Choroid plexus epithelial cell (primary cell): ENCODE data around the gene USH2A.
"Not testable (repeated sequence)": the region's sequence is repeated elsewhere in the genome, so short reads cannot be mapped to it uniquely, and the experiment has no call there.

Experiments used
- DNase-seq: peaks from one replicate; pipeline ENCODE4 v3.0.0-alpha.2; 2010; ENCODE audit warnings: low read depth
- H3K4me3 ChIP-seq: 2 replicates; pipeline ENCODE4 v1.5.1; 2011; ENCODE audit warnings: low read depth, mild to moderate bottlenecking, control low read depth, low read length, moderate library complexity
- CTCF ChIP-seq: conservative IDR thresholded peaks from 2 replicates; pipeline ENCODE4 v1.5.1; 2011; ENCODE audit warnings: low read depth, mild to moderate bottlenecking, control low read depth, inconsistent platforms, low read length, moderate library complexity

The USH2A gene

DNA sequence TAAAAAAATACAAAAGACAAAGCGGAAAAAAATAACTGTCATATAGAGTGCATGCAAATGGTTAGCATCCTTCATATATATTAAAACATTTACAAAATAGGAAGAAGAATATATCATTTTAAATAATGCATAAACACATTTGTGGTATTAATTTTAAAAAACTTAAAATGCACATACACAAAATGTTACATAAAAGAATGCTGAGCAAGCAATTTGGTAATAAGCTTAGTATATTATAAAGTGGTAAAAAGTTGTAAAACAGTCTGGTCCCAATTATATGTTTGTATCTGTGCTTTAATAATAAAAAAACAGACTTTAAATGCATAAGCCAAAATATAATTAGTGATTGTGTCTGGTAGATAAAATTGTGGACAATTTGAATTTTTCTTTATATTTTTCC, 394.6 kb downstream of the USH2A start:
- DNase-seq, result no peak
- TF ChIP-seq CTCF, result no peak
- no peak overlapping the region for H3K4me3 ChIP-seq

DNA sequence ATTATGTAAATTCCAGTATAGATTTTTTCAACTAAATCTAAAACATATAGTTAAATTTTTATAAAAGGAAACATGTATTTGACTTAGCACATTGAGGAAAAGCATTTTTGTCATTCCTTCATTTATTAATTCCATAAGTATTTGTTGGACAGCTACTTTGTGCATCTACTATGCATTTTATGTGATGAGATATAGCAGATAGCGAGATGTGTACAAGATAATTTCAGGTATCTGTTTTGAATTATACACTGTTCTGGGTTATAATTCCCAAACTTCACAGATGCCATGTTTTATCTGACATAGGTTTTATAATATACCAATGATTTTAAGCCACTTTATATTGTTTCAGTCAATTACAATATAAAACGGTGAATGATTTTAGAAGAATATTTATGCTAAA, 398.7 kb downstream of the USH2A start:
- DNase-seq, result no peak
- no peak overlapping the region for H3K4me3 ChIP-seq
- no peak for TF ChIP-seq CTCF

DNA sequence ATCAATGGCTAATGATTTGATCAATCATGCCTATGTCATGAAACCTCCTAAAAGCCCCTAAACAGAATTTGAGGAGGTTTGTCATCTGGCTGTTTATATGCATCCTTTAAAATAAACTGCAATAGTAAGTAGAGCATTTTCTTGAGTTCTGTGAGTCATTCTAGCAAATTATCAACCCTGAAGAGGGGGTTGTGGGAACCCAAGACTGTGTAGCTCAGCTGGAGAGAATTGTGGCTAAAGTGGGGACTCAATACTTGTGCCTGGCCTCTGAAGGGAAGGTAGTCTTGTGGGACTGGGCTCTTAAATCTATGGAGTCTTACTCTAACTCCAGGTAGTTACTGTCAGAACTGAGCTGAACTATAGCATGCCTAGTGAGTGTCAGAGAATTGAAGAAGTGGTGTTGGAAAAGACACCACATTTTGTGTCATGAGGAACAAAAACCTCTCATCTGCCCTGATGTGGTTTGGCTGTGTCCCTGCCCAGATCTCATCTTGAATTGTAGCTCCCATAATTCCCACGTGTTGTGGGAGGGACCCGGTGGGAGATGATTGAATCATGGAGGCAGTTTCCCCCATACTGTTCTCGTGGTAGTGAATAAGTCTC, 402.4 kb downstream of the USH2A start:
- H3K4me3 ChIP-seq, result no peak overlapping the region
- no peak for DNase-seq
- TF ChIP-seq CTCF, result no peak

GRCh38 chr1:216015116-216015515, 408.1 kb downstream of the USH2A start:
- no peak for TF ChIP-seq CTCF
- H3K4me3 ChIP-seq, result no peak overlapping the region
- no peak for DNase-seq

DNA sequence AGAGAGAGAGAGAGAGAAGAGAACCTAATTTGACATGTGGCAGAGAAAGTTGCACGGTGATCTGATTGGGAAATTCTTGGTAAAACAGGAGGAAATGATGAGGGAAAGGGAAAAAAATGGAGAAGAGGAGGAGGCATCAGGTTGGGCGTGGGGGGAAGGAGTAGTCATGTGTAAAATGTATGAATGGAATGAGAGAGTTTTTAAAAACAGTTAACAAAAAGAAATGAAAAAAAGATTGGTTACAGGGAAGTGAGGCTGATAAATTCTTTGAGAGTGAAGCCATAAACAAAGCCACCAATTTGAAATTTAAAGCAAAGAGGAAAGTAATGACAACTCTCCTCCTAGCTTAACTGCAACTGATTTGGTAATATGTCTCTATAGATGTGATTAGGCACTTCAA, 409.2 kb downstream of the USH2A start:
- DNase-seq, result no peak
- TF ChIP-seq CTCF, result no peak
- no peak overlapping the region for H3K4me3 ChIP-seq

DNA sequence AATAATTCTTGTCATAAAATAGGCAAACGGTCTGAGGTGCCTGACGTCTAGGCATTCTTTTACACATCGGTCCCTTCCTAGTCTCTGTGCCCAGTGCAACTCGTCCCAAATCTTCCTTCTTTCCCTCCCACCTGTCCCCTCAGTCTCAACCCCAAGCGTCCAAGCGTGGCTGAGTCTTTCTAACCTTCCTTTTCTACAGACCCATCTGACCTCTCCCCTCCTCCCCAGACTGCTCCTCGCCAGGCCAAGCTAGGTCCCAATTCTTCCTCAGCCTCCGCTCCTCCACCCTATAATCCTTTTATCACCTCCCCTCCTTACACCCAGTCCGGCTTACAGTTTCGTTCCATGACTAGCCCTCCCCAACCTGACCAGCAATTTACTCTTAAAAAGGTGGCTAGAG, 413.8 kb downstream of the USH2A start:
- H3K4me3 ChIP-seq, DNase-seq: not testable (repeated sequence)

GRCh38 chr1:216005916-216006315, 417.3 kb downstream of the USH2A start:
- DNase-seq, result peak; percentile 5
- H3K4me3 ChIP-seq, result no peak overlapping the region
- no peak for TF ChIP-seq CTCF
